ENCODE measurements around the gene HSD17B13. TPM values are rescaled to one million over a fixed set of nuclear protein-coding genes. Genes with fewer than 3 reads are reported as not detected.

The HSD17B13 gene
- total RNA-seq = 10 to 100 TPM in 1 of 4 donors, 1 to 10 TPM in 2, under 1 TPM in 1; 0.65 to 20.3 (median 4.1) TPM

GRCh38 chr4:87322754-87323153 is at the start of gene HSD17B13:
HSD17B13 (minus strand) TSS chr4:87322882; CDS start chr4:87322841, 41 bp downstream.
- ATAC-seq (ENCODE audit: low FRiP score) = no peak
- TF ChIP-seq CTCF (IDR thresholded peaks at IDR 0.05) = no peak
- DNase-seq (ENCODE audit: low spot score) = no peak

- DNase-seq (ENCODE audit: low spot score) = no peak
- ATAC-seq (ENCODE audit: low FRiP score) = no peak
Measured at GRCh38 chr4:87370068-87370467, 47.4 kb upstream of the HSD17B13 start.

GRCh38 chr4:87366521-87367162 is 44.0 kb upstream of the HSD17B13 start:
- no peak for DNase-seq (ENCODE audit: low spot score)
- ATAC-seq (ENCODE audit: low FRiP score) = no peak
- TF ChIP-seq CTCF (IDR thresholded peaks at IDR 0.05) = no peak

More at GRCh38 chr4:87370068-87370467, 47.4 kb upstream of the HSD17B13 start:
- TF ChIP-seq CTCF (IDR thresholded peaks at IDR 0.05) = no peak

GRCh38 chr4:87365348-87365747 is 42.7 kb upstream of the HSD17B13 start:
- no peak for TF ChIP-seq CTCF (IDR thresholded peaks at IDR 0.05)
- no peak for ATAC-seq (ENCODE audit: low FRiP score)
- DNase-seq (ENCODE audit: low spot score) = no peak

- TF ChIP-seq CTCF (IDR thresholded peaks at IDR 0.05) = no peak
- ATAC-seq (ENCODE audit: low FRiP score) (no peak), DNase-seq (ENCODE audit: low spot score) (no peak)
Measured at GRCh38 chr4:87363552-87363951, 40.9 kb upstream of the HSD17B13 start.

- DNase-seq (ENCODE audit: low spot score) (no peak), ATAC-seq (ENCODE audit: low FRiP score) (no peak)
- no peak for TF ChIP-seq CTCF (IDR thresholded peaks at IDR 0.05)
Measured at GRCh38 chr4:87360338-87360935, 37.8 kb upstream of the HSD17B13 start.

- no peak for DNase-seq (ENCODE audit: low spot score)
- ATAC-seq (ENCODE audit: low FRiP score) = no peak
- TF ChIP-seq CTCF (IDR thresholded peaks at IDR 0.05) = no peak
Measured at GRCh38 chr4:87359258-87359657, 36.6 kb upstream of the HSD17B13 start.
